HepG2 (cell line): ENCODE results near the gene HSDL2. TPM values are rescaled to one million over a fixed set of nuclear protein-coding genes. Genes with fewer than 3 reads are reported as not detected.
A peak's percentile ranks its signal among the peaks of the same experiment; 100 is the strongest.

ENCODE experiments used
- DMAP1 ChIP-seq: IDR thresholded peaks from 2 replicates; pipeline ENCODE4 v1.6.1; 2016
- ERF ChIP-seq: IDR thresholded peaks from 2 replicates; pipeline ENCODE4 v1.6.1; 2018; ENCODE audit warnings: missing biosample characterization, missing genetic modification reagents
- GMEB1 ChIP-seq: sonication (generic); formaldehyde crosslinking; IDR thresholded peaks from 2 replicates; pipeline ENCODE4 v1.5.1; 2020; ENCODE audit warnings: missing genetic modification reagents, mild to moderate bottlenecking, borderline replicate concordance
- HES4 ChIP-seq: sonication (generic); formaldehyde crosslinking; IDR thresholded peaks from 2 replicates; pipeline ENCODE4 v1.9.0; 2021; ENCODE audit warnings: mild to moderate bottlenecking, missing genetic modification reagents, borderline replicate concordance
- HMGA1 ChIP-seq: sonication (generic); formaldehyde crosslinking; conservative IDR thresholded peaks from 2 replicates; pipeline ENCODE4 v1.4.0; 2020; ENCODE audit warnings: missing genetic modification reagents
- HNRNPH1 ChIP-seq: fragments of 200-400 bp; formaldehyde crosslinking; optimal IDR thresholded peaks from 2 replicates; pipeline ENCODE3; 2017; ENCODE audit warnings: mild to moderate bottlenecking, low read depth, low read length
- HOXD1 ChIP-seq: sonication (generic); formaldehyde crosslinking; IDR thresholded peaks from 2 replicates; pipeline ENCODE4 v1.5.0; 2020; ENCODE audit warnings: missing genetic modification reagents
- LBX2 ChIP-seq: sonication (generic); formaldehyde crosslinking; IDR thresholded peaks from 2 replicates; pipeline ENCODE4 v1.5.0; 2020; ENCODE audit warnings: missing genetic modification reagents, mild to moderate bottlenecking, borderline replicate concordance
- MLXIP ChIP-seq: sonication (generic); formaldehyde crosslinking; IDR thresholded peaks from 2 replicates; pipeline ENCODE4 v1.9.0; 2021; ENCODE audit warnings: missing genetic modification reagents, borderline replicate concordance
- PHF20 ChIP-seq: sonication (generic); formaldehyde crosslinking; IDR thresholded peaks from 2 replicates; pipeline ENCODE4 v1.5.0; 2020; ENCODE audit warnings: mild to moderate bottlenecking, missing genetic modification reagents
- RXRB ChIP-seq: IDR thresholded peaks from 2 replicates; pipeline ENCODE4 v1.6.1; 2016; ENCODE audit warnings: borderline replicate concordance, missing genetic modification reagents, missing compliant biosample characterization
- SIX1 ChIP-seq: sonication (generic); formaldehyde crosslinking; IDR thresholded peaks from 2 replicates; pipeline ENCODE4 v1.4.0; 2020; ENCODE audit warnings: missing genetic modification reagents, borderline replicate concordance
- SNRNP70 ChIP-seq: fragments of 200-400 bp; formaldehyde crosslinking; IDR thresholded peaks from 2 replicates; pipeline ENCODE4 v1.6.1; 2017; ENCODE audit warnings: mild to moderate bottlenecking, low read depth, low read length, moderate library complexity
- SOX6 ChIP-seq, 2 experiments: fragments of 450-650 bp in 1 of 2; sonication (generic) in 1 of 2; formaldehyde crosslinking in 1 of 2; IDR thresholded peaks; 2 replicates each; pipeline versions ENCODE4 v1.4.0 to v1.6.1; 2017 to 2020; ENCODE audit warnings: antibody characterized with exemption in 1 of 2, mild to moderate bottlenecking in 1 of 2, missing genetic modification reagents in 1 of 2
- SP2 ChIP-seq: sonication (generic); formaldehyde crosslinking; IDR thresholded peaks from 2 replicates; pipeline ENCODE4 v1.5.1; 2020; ENCODE audit warnings: mild to moderate bottlenecking, missing genetic modification reagents
- XBP1 ChIP-seq: sonication (generic); formaldehyde crosslinking; IDR thresholded peaks from 2 replicates; pipeline ENCODE4 v1.5.0; 2020; ENCODE audit warnings: missing genetic modification reagents
- ZBTB7B ChIP-seq: sonication (generic); formaldehyde crosslinking; IDR thresholded peaks from 2 replicates; pipeline ENCODE4 v1.4.0; 2020; ENCODE audit warnings: missing genetic modification reagents
- ZFP90 ChIP-seq: sonication (generic); formaldehyde crosslinking; IDR thresholded peaks from 2 replicates; pipeline ENCODE4 v1.8.0; 2022; ENCODE audit warnings: missing genetic modification reagents, mild to moderate bottlenecking, inconsistent platforms, borderline replicate concordance
- ZFP91 ChIP-seq: sonication (generic); formaldehyde crosslinking; IDR thresholded peaks from 2 replicates; pipeline ENCODE4 v1.9.0; 2022; ENCODE audit warnings: missing genetic modification reagents, mild to moderate bottlenecking, borderline replicate concordance
- ZNF121 ChIP-seq: sonication (generic); formaldehyde crosslinking; IDR thresholded peaks from 2 replicates; pipeline ENCODE4 v1.5.0; 2020; ENCODE audit warnings: mild to moderate bottlenecking, missing genetic modification reagents
- ZNF326 ChIP-seq: sonication (generic); formaldehyde crosslinking; IDR thresholded peaks from 2 replicates; pipeline ENCODE4 v1.4.0; 2020; ENCODE audit warnings: missing genetic modification reagents, borderline replicate concordance
- ZNF432 ChIP-seq: sonication (generic); formaldehyde crosslinking; IDR thresholded peaks from 2 replicates; pipeline ENCODE4 v1.5.0; 2020; ENCODE audit warnings: missing genetic modification reagents, mild to moderate bottlenecking, borderline replicate concordance
- ZNF549 ChIP-seq: sonication (generic); formaldehyde crosslinking; IDR thresholded peaks from 2 replicates; pipeline ENCODE4 v1.5.0; 2020; ENCODE audit warnings: missing genetic modification reagents
- ZNF570 ChIP-seq: sonication (generic); formaldehyde crosslinking; IDR thresholded peaks from 2 replicates; pipeline ENCODE4 v1.4.0; 2020; ENCODE audit warnings: mild to moderate bottlenecking, missing genetic modification reagents, borderline replicate concordance
- ZNF788 ChIP-seq: sonication (generic); formaldehyde crosslinking; IDR thresholded peaks from 2 replicates; pipeline ENCODE4 v1.5.0; 2020; ENCODE audit warnings: mild to moderate bottlenecking, missing genetic modification reagents, borderline replicate concordance
- polyA plus RNA-seq, 8 experiments: library from polyadenylated mRNA; depleted of rRNA in 3 of 8; stranded (reverse) in 7 of 8; unstranded in 1 of 8; fragments of >200 nt; fragmentation: Illumina TruSeq in 4 of 8; extraction: Trizol in 4 of 8; gene quantifications; 2 replicates each; pipeline versions ENCODE4 v1.2.1 to v1.2.3, GENCODE V29; 2011 to 2016; ENCODE audit warnings: low read depth in 4 of 8, missing spikeins in 1 of 8, mixed read lengths in 1 of 8; ENCODE audit not compliant: insufficient read depth in 1 of 8
- total RNA-seq, 5 experiments: library from RNA; depleted of rRNA; stranded (reverse); fragments of >200 nt; fragmentation: Illumina TruSeq; extraction: Trizol; gene quantifications; 2 replicates each; pipeline ENCODE4 v1.2.3, GENCODE V29; 2016; ENCODE audit warnings: low read depth in 1 of 5

Gene HSDL2
- total and polyA plus RNA-seq, 2 of the 13 experiments (the other 11 are each of a cell fraction or from before 2014, with no cell fraction given), result 55.3 to 80.2 TPM

GRCh38 chr9:112496074-112496722, 116.3 kb downstream of the HSDL2 start (continued):
- TF ChIP-seq ZFP91 (CRISPR knock-in tag) (no peak), XBP1 (no peak), HOXD1 (CRISPR knock-in tag) (no peak), ZFP90 (CRISPR knock-in tag) (no peak), SP2 (no peak), SOX6 (IDR thresholded peaks at IDR 0.05) (no peak), SOX6 (CRISPR knock-in tag; IDR thresholded peaks at IDR 0.05) (peak; percentile 85), ZNF570 (CRISPR knock-in tag) (no peak), DMAP1 (CRISPR knock-in tag) (0 out of 2 replicates have a peak, but pooled peaks have one; percentile 23), ZNF326 (CRISPR knock-in tag) (no peak), HNRNPH1 (no peak), MLXIP (no peak), LBX2 (CRISPR knock-in tag) (no peak), ZNF121 (CRISPR knock-in tag) (no peak), RXRB (peak; percentile 70), ZNF549 (CRISPR knock-in tag) (no peak), ZNF788 (CRISPR knock-in tag) (no peak), PHF20 (CRISPR knock-in tag) (no peak), GMEB1 (CRISPR knock-in tag) (no peak), ZBTB7B (peak; percentile 32; the same call in 1 of the 2 replicates), ZNF432 (no peak), SIX1 (CRISPR knock-in tag) (peak; percentile 65; the same call in 1 of the 2 replicates), HES4 (no peak), HMGA1 (CRISPR knock-in tag) (no peak), ERF (CRISPR knock-in tag) (no peak), SNRNP70 (no peak)
